Muscle of leg (tissue), 11 donors: ENCODE data around the gene MAP2K5. TPM values are rescaled to one million over a fixed set of nuclear protein-coding genes. Genes with fewer than 3 reads are reported as not detected.

Experiments used
- DNase-seq: peaks from one replicate; pipeline ENCODE4 v3.0.0; 2013
- H3K27ac ChIP-seq: one replicate; pipeline ENCODE4 v1.5.1; 2013; ENCODE audit warnings: mild to moderate bottlenecking, low read length, control low read depth
- H3K27me3 ChIP-seq: one replicate; pipeline ENCODE4 v1.6.1; 2013; ENCODE audit warnings: low read length; ENCODE audit not compliant: control insufficient read depth, insufficient read depth
- H3K36me3 ChIP-seq: one replicate; pipeline ENCODE4 v1.6.1; 2013; ENCODE audit warnings: low read length; ENCODE audit not compliant: control insufficient read depth, insufficient read depth
- H3K4me1 ChIP-seq: one replicate; pipeline ENCODE4 v1.6.1; 2013; ENCODE audit warnings: low read length; ENCODE audit not compliant: control insufficient read depth, insufficient read depth
- H3K4me3 ChIP-seq: one replicate; pipeline ENCODE4 v1.5.1; 2013; ENCODE audit warnings: low read length, control low read depth
- H3K9me3 ChIP-seq: replicated peaks from 2 replicates; pipeline ENCODE4 v1.6.1; 2013; ENCODE audit warnings: low read depth, low read length; ENCODE audit not compliant: control insufficient read depth
- WGBS: methylation state at CpG from one replicate; pipeline ENCODE4 v1.1.5; 2013; ENCODE audit warnings: missing lambda C conversion rate; ENCODE audit not compliant: insufficient coverage; 5-methylcytosine and 5-hydroxymethylcytosine counted together
- polyA plus RNA-seq, 8 donors: library from polyadenylated mRNA; unstranded; fragments of 120-200 nt; gene quantifications; one replicate each; pipeline versions ENCODE4 v1.2.1 to v1.2.3, GENCODE V29; 2013; ENCODE audit warnings: inconsistent platforms in 1 of 8, low replicate concordance in 1 of 8; ENCODE audit not compliant: insufficient read length in 8 of 8, insufficient read depth in 1 of 8
- total RNA-seq: library from RNA; stranded (reverse); fragments of 120-200 nt; gene quantifications from one replicate; pipeline ENCODE4 v1.2.4, GENCODE V29; 2013

MAP2K5 gene
- total and polyA plus RNA-seq, 9 donors, result 10.2 to 22.6 (median 19.4) TPM

DNA sequence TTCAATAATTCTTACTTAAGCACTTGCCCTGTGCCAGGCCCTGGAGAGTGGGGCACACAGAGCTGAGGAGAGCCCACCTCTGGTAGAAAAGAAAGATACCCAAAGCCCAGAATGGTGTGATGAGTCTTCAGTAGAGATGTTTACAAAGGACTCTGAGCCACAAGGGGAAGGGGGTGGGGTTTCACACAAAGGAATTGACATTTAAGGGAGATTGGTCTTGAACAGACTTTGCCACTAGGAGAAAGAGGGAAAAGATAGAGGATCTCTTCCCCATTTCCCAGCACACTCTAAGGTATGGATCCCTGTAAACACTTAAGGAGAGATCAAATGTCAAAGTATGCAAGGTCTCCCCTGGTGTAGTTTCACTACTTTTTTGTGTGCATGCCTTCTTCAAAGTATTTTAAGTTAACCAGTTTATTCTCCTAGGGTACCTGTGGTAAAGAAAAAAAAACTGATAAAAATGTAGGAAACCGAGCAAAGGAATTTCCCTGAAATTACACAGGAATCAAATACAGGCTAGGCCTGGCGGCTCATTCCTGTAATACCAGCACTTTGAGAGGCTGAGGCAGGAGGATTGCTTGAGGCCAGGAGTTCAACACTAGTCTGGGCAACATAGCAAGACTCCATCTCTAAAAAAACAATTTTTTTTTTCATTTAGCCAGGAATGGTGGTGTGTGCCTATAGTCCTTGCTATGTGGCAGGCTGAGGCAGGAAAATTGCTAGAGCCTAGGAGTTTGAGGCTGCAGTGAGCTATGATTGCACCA lies 165.2 kb downstream of the MAP2K5 start:
- H3K36me3 ChIP-seq, result no peaks in the 10 kb centered on the region
- no peaks in the 10 kb centered on the region for H3K9me3 ChIP-seq
- DNase-seq, result no peak
- no peaks in the 10 kb centered on the region for H3K4me1 ChIP-seq
- H3K4me3 ChIP-seq, result no peak overlapping the region
- no CpG with 5 or more reads among the region's 2 CpGs for WGBS
- no peaks in the 10 kb centered on the region for H3K27me3 ChIP-seq
- H3K27ac ChIP-seq, result no peak overlapping the region

DNA sequence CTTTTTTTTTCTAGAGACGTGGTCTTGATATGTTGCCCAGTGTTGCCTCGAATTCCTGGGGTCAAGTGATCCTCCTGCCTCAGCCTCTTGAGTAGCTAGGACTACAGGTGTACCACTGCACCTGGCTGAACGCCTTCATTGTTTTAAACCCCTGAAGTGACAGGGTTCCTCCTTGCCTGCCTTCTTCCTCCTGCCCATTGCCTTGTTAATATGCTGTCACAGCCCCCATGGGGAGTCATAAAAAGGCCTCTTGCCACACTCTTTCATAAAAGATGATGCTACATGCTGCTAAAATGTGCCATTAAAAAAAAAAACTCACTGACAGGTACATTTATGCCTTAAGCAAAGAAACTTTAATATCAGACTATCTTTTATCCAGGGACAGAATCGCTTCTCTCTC lies 166.0 kb downstream of the MAP2K5 start:
- Histone ChIP-seq H3K27ac (no peak overlapping the region), H3K27me3 (no peaks in the 10 kb centered on the region), H3K9me3 (no peaks in the 10 kb centered on the region), H3K4me3 (no peak overlapping the region), H3K4me1 (no peaks in the 10 kb centered on the region), H3K36me3 (no peaks in the 10 kb centered on the region)
- 77% methylated on average over 3 of the region's 4 CpGs for WGBS
- DNase-seq, result no peak

DNA sequence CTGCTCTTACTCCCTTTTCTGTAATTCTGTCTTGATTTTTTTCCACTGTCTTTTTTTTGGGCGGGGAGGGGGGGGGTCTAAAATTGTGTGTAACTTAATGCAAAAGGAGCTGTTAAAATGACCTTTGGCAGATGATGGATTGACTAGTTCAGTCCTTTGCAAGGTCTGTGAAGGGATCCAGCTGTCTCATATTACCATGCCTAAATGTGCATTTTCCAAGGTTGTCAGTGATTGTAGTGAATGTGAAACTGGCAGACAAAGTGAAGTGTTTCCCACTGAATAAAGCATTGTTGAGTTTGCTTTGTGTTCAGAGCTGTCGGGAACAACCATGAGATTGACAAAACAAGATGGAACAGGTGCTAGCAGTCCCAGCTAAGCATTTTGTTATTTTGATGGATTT lies 172.7 kb downstream of the MAP2K5 start:
- peak; percentile 81 for DNase-seq
- H3K4me1 ChIP-seq, result peaks cover 5% of the 10 kb centered on the region
- no peaks in the 10 kb centered on the region for H3K36me3 ChIP-seq
- peak overlapping the region; percentile 83 for H3K27ac ChIP-seq
- H3K4me3 ChIP-seq, result no peak overlapping the region
- no peaks in the 10 kb centered on the region for H3K9me3 ChIP-seq
- WGBS, result no CpG with 5 or more reads among the region's 2 CpGs
- no peaks in the 10 kb centered on the region for H3K27me3 ChIP-seq

DNA sequence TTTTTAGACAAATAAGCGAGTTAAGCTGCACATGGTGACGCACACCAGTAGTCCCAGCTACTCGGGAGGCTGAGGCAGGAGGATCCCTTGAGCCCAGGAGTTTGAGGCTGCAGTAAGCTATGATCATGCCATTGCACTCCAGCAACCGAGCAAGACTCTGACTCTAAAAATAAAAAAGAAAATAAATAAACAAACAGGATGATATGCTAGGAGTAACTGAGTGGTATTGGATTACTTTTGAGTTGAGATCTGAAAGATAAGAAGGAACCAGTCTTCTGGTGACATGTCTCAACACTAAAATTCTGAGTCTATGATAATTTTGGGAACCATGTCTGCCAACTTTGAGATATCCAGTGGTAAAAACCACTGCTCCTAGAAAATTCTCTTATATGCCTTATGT lies 173.7 kb downstream of the MAP2K5 start:
- no peaks in the 10 kb centered on the region for H3K27me3 ChIP-seq
- H3K4me1 ChIP-seq, result peaks cover 5% of the 10 kb centered on the region
- peak overlapping the region; percentile 8 for H3K27ac ChIP-seq
- no CpG with 5 or more reads among the region's 4 CpGs for WGBS
- no peaks in the 10 kb centered on the region for H3K36me3 ChIP-seq
- no peaks in the 10 kb centered on the region for H3K9me3 ChIP-seq
- no peak for DNase-seq
- no peak overlapping the region for H3K4me3 ChIP-seq

DNA sequence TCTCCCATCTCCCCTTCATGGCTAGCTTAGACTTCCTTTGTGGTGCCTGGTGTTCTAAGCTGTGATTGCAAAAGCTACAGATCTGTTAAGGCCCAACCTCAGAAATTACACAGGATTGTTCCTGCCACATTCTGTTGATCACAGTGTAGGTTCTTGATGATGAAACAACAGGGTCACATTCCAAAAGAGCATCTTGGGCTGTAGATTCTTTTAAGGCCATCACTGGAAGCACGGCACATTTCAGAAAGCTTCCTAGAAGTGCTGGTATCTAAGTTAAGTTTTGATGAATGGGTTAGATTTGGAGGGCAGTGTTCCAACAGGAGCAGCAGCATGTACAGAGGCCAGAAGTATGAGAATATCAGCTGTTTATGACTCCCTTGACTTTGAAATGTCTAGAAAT lies 175.3 kb downstream of the MAP2K5 start:
- peaks cover 5% of the 10 kb centered on the region for H3K4me1 ChIP-seq
- no peak overlapping the region for H3K27ac ChIP-seq
- H3K4me3 ChIP-seq, result no peak overlapping the region
- no peaks in the 10 kb centered on the region for H3K36me3 ChIP-seq
- WGBS, result 80% methylated on average over 1 of the region's 1 CpG
- no peak for DNase-seq
- no peaks in the 10 kb centered on the region for H3K27me3 ChIP-seq
- no peaks in the 10 kb centered on the region for H3K9me3 ChIP-seq

DNA sequence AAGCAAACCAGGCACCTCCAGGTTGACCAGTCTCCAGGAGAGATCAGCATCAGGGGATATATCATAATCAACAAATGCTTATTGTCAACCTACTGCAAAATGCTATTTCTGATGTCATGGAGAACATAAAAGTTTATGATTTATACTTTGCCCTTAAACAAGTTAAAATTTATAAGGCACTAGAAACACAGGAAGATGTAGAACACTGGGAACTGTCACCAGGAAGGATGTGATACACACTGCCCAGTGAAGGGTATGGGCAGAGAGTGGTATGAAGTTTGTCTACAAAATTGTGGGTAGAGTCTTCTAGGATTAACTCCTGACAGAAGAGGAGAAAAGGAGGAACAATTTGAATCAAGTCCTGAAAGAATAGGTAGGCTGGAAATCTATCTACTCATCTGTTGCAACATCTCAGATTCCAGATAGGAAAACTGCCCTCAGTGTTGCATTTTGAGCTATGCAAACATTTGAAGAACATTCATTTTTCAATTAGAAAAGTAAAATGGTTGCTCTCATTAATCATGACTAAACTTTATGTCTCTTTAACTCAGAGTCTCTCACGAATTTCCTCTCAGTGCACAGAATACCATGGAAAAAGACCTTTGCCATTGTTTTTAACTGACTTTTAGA lies 176.9 kb downstream of the MAP2K5 start:
- no peaks in the 10 kb centered on the region for H3K36me3 ChIP-seq
- no peak for DNase-seq

DNA sequence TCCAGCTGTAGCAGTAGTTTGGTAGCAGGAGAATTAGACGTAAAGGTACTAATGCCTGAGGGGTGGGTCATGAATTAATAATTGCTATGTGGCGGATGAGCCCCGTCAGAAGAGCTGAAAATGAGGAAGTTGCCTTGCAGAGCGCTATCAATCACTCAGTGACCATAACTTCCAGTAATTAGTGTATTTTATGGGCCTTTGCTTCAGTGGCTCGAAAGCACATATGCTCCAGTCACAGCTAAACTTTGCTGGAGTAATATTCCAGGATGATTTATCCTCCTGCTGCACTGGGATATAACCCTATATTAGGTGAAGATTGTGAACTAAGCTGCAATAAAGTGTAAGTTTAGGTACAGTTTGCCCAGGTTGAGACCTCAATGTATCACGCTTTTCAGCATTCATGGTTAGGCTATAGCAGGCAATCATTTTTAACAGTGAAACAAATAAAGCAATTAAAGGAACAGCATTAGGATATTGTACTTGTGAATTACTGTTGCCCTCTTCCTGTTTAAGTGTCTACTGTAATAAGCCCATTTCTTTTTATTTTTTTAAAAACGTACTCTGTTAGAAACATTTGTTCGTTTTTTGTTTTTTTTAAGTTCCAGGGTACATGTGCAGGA lies 178.2 kb downstream of the MAP2K5 start:
- no peak overlapping the region for H3K4me3 ChIP-seq
- H3K36me3 ChIP-seq, result no peaks in the 10 kb centered on the region
- H3K9me3 ChIP-seq, result no peaks in the 10 kb centered on the region
- no CpG with 5 or more reads among the region's 8 CpGs for WGBS
- no peak for DNase-seq
- no peaks in the 10 kb centered on the region for H3K27me3 ChIP-seq
- peaks cover 5% of the 10 kb centered on the region for H3K4me1 ChIP-seq
- no peak overlapping the region for H3K27ac ChIP-seq

More for the DNA sequence above, 176.9 kb downstream of the MAP2K5 start:
- Histone ChIP-seq H3K27me3 (no peaks in the 10 kb centered on the region), H3K4me3 (no peak overlapping the region), H3K27ac (no peak overlapping the region), H3K4me1 (peaks cover 5% of the 10 kb centered on the region), H3K9me3 (no peaks in the 10 kb centered on the region)
- no CpG with 5 or more reads among the region's 1 CpG for WGBS

DNA sequence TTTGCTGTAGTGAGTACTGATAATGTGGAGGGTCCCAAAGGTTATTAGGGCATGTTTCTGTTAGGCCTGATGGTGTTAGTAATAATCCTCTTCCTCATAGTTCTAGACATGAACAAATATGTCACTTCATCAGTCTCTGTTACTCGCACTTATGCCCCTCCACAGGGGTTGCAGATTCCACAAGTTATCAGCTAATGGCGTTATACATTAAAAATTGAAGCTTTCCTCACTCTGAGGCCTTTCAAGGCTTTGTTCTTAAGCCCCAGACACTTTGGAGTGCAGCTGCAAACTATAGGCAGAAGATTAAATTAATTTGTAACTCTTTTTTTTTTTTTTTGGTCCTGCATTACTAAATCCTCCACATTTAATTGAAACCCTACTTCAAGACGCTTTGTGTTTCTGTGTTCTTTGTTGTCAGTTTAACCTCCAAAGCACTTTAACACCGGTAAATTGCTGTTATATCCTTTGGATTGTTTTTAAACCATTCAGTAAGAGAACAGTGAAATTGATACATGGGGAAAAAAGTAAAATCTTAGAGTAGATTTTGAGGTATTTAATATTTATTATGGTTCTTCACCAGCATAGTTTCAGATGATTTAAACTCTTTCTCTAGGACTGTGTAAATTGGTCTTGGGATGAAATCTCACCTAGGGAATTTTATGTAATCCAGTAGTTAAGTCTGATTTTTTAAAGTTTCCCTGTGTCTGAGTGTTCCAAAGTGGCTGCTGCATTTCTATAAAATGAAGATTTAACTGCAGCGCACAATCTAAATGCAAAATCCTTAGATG lies 179.7 kb downstream of the MAP2K5 start:
- no CpG with 5 or more reads among the region's 5 CpGs for WGBS
- no peak for DNase-seq

DNA sequence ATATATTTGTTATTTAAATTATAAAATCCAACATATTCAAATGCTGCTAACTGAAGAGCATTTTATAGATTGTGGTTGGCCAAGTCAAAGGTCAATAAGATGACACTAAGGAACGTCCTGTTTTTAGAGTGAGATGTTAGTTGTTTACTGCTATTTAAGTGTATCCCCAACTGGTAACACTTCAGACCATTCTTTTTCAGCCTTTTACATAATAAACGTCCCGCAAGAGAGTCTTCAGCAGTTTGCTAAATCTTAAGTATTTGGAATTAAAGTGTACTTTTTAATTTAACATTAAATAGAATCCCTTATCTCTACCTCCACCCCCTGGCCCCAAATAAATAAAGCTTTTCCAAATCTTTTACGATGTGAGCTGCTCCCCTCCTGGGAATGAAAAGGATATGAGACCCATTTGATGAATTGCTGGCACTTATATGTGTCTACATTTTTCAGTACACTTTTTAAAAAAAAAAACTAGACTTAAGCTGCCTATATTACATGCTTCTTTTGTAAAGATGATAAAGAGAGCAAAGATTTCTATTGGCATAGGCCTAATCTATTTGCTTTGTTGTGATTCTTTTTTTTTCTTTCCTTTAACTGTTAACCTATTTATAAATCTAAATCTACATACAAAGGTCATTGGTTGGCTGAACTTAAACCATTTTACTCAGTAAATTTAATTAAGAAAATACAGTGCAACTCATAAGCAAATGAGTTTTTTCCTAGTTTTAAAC lies 181.0 kb downstream of the MAP2K5 start:
- no peak overlapping the region for H3K4me3 ChIP-seq
- H3K27ac ChIP-seq, result no peak overlapping the region
- H3K27me3 ChIP-seq, result no peaks in the 10 kb centered on the region
- H3K4me1 ChIP-seq, result no peaks in the 10 kb centered on the region
- WGBS, result no CpG with 5 or more reads among the region's 4 CpGs
- no peak for DNase-seq
- H3K9me3 ChIP-seq, result no peaks in the 10 kb centered on the region
- no peaks in the 10 kb centered on the region for H3K36me3 ChIP-seq

More for the DNA sequence above, 179.7 kb downstream of the MAP2K5 start:
- Histone ChIP-seq H3K9me3 (no peaks in the 10 kb centered on the region), H3K27me3 (no peaks in the 10 kb centered on the region), H3K4me1 (peaks cover 2% of the 10 kb centered on the region), H3K4me3 (no peak overlapping the region), H3K36me3 (no peaks in the 10 kb centered on the region), H3K27ac (no peak overlapping the region)
